Activated B cell treated with CpG ODN at 0.5 μM for 24 hours (primary cell): ENCODE data around the gene FLII. TPM values are rescaled to one million over a fixed set of nuclear protein-coding genes. Genes with fewer than 3 reads are reported as not detected.

Experiments used
- ATAC-seq: fragments of 200-7000 bp; cut with Tn5 transposase; one replicate; pipeline ENCODE4 v1.10.0; 2021; ENCODE audit warnings: low read depth, mild to moderate bottlenecking, moderate library complexity
- CTCF ChIA-PET: fragments of 350-600 bp; sonication (Branson Sonifier 250); formaldehyde crosslinking; loops from one replicate; lab custom pipeline; 2021; ENCODE audit warnings: antibody characterized with exemption; lab: Charles Lee
- POLR2A ChIA-PET: fragments of 350-600 bp; sonication (Branson Sonifier 250); formaldehyde crosslinking; loops from one replicate; lab custom pipeline; 2021; ENCODE audit warnings: antibody characterized with exemption; lab: Charles Lee
- DNase-seq: peaks from one replicate; pipeline ENCODE4 v3.0.0; 2022
- H3K27ac Mint-ChIP-seq: one replicate; pipeline ENCODE4 v1.8.0; 2020; ENCODE audit warnings: mixed read lengths
- H3K27me3 Mint-ChIP-seq: one replicate; pipeline ENCODE4 v1.8.0; 2021; ENCODE audit warnings: mixed read lengths
- H3K36me3 Mint-ChIP-seq: one replicate; pipeline ENCODE4 v1.8.0; 2021; ENCODE audit warnings: low read depth, mixed read lengths
- H3K4me1 Mint-ChIP-seq: one replicate; pipeline ENCODE4 v1.8.0; 2021; ENCODE audit warnings: mixed read lengths
- H3K4me3 Mint-ChIP-seq: one replicate; pipeline ENCODE4 v1.8.0; 2020; ENCODE audit warnings: mild to moderate bottlenecking, mixed read lengths
- H3K9me3 Mint-ChIP-seq: one replicate; pipeline ENCODE4 v1.8.0; 2020; ENCODE audit warnings: mixed read lengths
- intact Hi-C: fragments of 100-400 bp; cut with micrococcal nuclease; formaldehyde crosslinking; loops from one replicate; pipeline ENCODE4 v1.15.1; 2024
- total RNA-seq: library from RNA; stranded (reverse); gene quantifications from 2 replicates; pipeline ENCODE4 v1.2.3, GENCODE V29; 2022
- TF ChIP-seq, protein P1 (sequence below): fragments of 200-600 bp; IDR thresholded peaks from one replicate; pipeline ENCODE4 v1.8.0; 2022; ENCODE audit warnings: antibody characterized with exemption, mild to moderate bottlenecking

FLII gene
- total RNA-seq, 1 donor from 2014 or later, result 291 TPM

DNA sequence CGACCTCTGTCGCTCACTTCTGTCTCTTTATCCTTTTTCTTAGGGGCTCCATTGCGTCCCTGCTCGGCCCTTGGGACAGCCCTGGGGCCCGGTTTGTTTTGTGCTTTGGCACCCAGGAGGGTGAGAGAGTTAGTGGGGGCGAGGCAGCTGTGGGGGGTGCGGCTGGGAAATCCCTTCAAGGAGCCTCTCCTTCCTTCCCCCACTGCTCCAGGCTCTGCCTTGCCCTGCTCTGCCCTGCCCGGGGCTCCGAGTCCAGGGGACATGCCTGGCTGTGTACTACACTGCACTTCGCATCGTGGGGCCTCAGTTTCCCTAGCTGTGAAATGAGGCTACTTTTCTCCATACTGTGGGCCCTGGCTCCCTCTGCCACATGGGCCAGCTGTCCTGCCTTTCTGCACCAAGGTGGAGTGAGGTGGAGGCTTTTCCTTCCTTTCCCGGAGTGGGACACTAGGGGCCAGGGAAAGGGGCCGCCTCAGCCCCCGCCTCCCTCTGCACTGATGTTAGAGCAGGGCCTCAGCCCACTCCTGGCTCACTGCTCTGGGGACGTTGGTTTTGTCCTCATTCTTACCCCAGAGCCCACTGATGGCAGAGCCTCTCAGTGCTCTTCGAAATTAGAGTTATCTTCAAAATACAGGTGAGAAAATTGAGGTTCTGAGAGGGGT lies 32.1 kb downstream of the FLII start:
- Mint-ChIP-seq H3K9me3 (no peaks in the 10 kb centered on the region), H3K36me3 (peaks cover 4% of the 10 kb centered on the region), H3K27ac (peak overlapping the region; percentile 86), H3K4me3 (peak overlapping the region; percentile 94), H3K27me3 (no peaks in the 10 kb centered on the region), H3K4me1 (peaks cover 9% of the 10 kb centered on the region)
- DNase-seq (no peak), ATAC-seq (no peak)
- POLR2A ChIA-PET, result interaction anchor here (0.6 kb wide), 1 partner anchor 986 kb away, joined by 7 read pairs; no protein-coding TSS in a partner anchor
- CTCF ChIA-PET, result no interaction called here
- intact Hi-C loops, result loop anchor here (5.0 kb wide), 1 partner anchor 556 kb away; the partner anchor contains the start of gene TVP23B
- TF ChIP-seq, protein P1, sequence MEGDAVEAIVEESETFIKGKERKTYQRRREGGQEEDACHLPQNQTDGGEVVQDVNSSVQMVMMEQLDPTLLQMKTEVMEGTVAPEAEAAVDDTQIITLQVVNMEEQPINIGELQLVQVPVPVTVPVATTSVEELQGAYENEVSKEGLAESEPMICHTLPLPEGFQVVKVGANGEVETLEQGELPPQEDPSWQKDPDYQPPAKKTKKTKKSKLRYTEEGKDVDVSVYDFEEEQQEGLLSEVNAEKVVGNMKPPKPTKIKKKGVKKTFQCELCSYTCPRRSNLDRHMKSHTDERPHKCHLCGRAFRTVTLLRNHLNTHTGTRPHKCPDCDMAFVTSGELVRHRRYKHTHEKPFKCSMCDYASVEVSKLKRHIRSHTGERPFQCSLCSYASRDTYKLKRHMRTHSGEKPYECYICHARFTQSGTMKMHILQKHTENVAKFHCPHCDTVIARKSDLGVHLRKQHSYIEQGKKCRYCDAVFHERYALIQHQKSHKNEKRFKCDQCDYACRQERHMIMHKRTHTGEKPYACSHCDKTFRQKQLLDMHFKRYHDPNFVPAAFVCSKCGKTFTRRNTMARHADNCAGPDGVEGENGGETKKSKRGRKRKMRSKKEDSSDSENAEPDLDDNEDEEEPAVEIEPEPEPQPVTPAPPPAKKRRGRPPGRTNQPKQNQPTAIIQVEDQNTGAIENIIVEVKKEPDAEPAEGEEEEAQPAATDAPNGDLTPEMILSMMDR, result no peak

DNA sequence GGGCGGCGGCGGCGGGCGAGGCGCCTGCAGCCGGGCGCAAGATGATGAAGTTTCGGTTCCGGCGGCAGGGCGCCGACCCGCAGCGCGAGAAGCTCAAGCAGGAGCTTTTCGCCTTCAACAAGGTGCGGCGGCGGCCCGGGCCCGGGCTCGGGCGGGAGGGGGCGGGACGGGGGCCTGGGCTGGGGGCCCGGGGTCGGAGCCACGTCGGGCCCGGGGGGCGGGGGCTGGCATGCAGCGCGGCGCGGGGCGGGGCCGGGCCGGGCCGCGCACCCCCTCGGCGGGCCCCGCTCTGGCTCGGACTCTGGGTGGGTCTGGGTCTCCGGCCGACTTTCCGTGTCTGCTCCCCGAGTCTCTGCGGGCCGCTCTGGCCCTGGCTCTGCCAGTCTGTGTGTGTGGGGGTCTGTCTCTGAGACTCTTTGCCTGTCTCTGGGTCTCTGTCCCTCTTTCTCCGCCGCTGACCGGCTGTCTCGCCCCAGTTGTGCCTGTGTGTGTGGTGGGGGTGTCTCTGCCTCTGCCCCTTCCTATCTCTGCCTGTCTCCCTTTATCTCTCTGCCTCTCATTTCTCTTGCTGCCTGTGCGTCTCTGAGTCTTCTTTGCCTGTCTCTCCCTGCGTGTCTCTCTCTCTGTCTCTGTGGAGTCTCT lies 32.8 kb downstream of the FLII start:
- H3K27me3 Mint-ChIP-seq, result no peaks in the 10 kb centered on the region
- ChIA-PET POLR2A (interaction anchor here (0.5 to 1.0 kb wide), 3 partner anchors 42 to 986 kb away, joined by 3 to 7 read pairs (median 4); partner anchors contain the start of gene ALKBH5), CTCF (no interaction called here)
- no peak for ATAC-seq
- peaks cover 9% of the 10 kb centered on the region for H3K4me1 Mint-ChIP-seq
- no peaks in the 10 kb centered on the region for H3K9me3 Mint-ChIP-seq
- H3K27ac Mint-ChIP-seq, result peak overlapping the region; percentile 86
- no peak for DNase-seq
- intact Hi-C loops, result loop anchor here (1.0 to 5.0 kb wide), 4 partner anchors 35 to 557 kb away; partner anchors contain the start of genes ALKBH5, MIEF2, SMCR8 and TVP23B
- H3K4me3 Mint-ChIP-seq, result peak overlapping the region; percentile 94
- TF ChIP-seq, protein P1, result no peak
- peaks cover 4% of the 10 kb centered on the region for H3K36me3 Mint-ChIP-seq

DNA sequence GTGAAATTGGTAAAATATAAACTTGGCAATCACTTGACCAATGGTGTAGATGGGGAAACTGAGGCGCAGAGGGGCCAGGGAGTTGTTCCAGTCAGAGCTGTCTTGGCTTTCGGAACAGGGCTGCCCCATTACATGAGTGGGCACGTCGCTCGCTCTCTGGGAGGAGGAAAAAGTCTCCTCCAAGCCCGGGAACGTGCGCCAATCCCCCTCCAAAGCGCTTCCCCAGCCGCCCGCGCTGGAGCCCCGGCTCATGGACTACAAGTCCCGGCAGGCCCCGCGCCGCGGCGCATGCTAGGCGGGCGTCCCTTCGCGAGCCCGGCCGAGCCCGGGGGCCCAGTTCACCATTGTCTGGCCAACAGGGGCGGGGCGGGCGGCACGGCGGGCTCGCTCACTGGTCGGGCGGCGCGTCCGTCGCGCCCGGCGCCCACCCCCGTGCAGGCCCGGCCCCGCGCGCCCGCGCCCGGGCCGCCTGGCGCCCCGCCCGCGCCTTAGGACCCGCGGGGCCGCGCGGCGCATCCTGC lies 33.4 kb downstream of the FLII start, which contains the start of gene LLGL1:
Gene LLGL1, plus strand, starts transcription at position 515 of the 521 bp plus-strand sequence. CDS start 48 bp downstream, outside the sequence.
- TF ChIP-seq, protein P1, result no peak
- intact Hi-C loops, result loop anchor here (1.0 to 5.0 kb wide), 4 partner anchors 35 to 557 kb away; partner anchors contain the start of genes ALKBH5, MIEF2, SMCR8 and TVP23B
- Mint-ChIP-seq H3K9me3 (no peaks in the 10 kb centered on the region), H3K27me3 (no peaks in the 10 kb centered on the region), H3K27ac (peak within 1 kb of the TSS; percentile 86), H3K4me1 (peaks cover 9% of the 10 kb centered on the region), H3K36me3 (peaks cover 4% of the 10 kb centered on the region), H3K4me3 (peak within 1 kb of the TSS; percentile 94)
- DNase-seq, result peak; percentile 95
- POLR2A ChIA-PET, result interaction anchor here (0.6 to 1.0 kb wide), 2 partner anchors 12 to 42 kb away, joined by 3 read pairs; partner anchors contain the start of gene ALKBH5
- CTCF ChIA-PET, result no interaction called here
- peak; percentile 98 for ATAC-seq

DNA sequence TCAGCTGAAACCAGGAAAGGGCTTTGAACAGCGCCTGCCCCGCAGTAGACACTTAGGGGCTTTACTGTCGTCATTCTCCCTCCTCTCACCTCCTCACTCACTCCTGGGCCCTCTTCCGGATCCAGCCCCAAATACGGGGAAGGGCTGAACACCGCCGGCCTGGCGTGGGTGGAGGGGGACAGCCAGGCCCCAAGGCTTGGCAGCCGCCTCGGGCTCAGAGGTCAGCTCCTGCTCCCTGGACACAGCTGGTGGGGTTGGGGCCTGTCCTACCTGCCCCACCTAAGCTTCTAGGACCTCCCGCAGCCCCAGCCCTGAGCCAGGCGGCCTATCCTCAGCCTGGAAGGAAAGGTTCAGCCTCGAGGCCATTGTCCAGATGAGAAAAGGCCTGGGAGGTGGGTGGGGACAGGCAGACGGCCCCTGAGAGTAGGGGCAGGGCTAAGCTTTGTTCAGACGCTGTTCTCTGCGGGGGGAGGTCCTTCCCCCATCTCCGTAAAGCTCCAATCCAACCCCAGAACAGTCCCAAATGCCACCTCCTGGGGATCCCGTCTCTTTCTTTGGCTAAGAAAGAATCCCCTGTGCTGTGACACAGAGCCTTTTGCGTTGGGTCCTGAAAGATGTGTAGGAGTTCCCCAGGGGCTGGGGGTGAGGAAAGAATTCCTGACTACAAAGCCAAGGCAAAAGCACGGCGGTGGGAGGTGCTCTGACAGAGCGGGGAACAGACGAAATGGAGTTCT lies 34.0 kb downstream of the FLII start:
- ATAC-seq, result no peak
- H3K27me3 Mint-ChIP-seq, result no peaks in the 10 kb centered on the region
- peak overlapping the region; percentile 12 for H3K27ac Mint-ChIP-seq
- H3K9me3 Mint-ChIP-seq, result no peaks in the 10 kb centered on the region
- POLR2A ChIA-PET, result interaction anchor here (0.6 kb wide), 1 partner anchor 11 kb away, joined by 3 read pairs; no protein-coding TSS in a partner anchor
- peaks cover 4% of the 10 kb centered on the region for H3K36me3 Mint-ChIP-seq
- H3K4me1 Mint-ChIP-seq, result peaks cover 9% of the 10 kb centered on the region
- peak overlapping the region; percentile 38 for H3K4me3 Mint-ChIP-seq
- intact Hi-C loops, result loop anchor here (1.0 to 5.0 kb wide), 4 partner anchors 36 to 558 kb away; partner anchors contain the start of genes ALKBH5, MIEF2, SMCR8 and TVP23B
- CTCF ChIA-PET, result no interaction called here
- no peak for DNase-seq
- TF ChIP-seq, protein P1, result no peak
